ENCODE measurements around the gene TMC1.
"Not testable (repeated sequence)": the region's sequence is repeated elsewhere in the genome, so short reads cannot be mapped to it uniquely, and the experiment has no call there.

Gene TMC1

GRCh38 chr9:72844440-72844768, 323.0 kb downstream of the TMC1 start:
- no peak overlapping the region for H3K4me3 ChIP-seq (ENCODE audit: low read length)
- TF ChIP-seq, protein P1, sequence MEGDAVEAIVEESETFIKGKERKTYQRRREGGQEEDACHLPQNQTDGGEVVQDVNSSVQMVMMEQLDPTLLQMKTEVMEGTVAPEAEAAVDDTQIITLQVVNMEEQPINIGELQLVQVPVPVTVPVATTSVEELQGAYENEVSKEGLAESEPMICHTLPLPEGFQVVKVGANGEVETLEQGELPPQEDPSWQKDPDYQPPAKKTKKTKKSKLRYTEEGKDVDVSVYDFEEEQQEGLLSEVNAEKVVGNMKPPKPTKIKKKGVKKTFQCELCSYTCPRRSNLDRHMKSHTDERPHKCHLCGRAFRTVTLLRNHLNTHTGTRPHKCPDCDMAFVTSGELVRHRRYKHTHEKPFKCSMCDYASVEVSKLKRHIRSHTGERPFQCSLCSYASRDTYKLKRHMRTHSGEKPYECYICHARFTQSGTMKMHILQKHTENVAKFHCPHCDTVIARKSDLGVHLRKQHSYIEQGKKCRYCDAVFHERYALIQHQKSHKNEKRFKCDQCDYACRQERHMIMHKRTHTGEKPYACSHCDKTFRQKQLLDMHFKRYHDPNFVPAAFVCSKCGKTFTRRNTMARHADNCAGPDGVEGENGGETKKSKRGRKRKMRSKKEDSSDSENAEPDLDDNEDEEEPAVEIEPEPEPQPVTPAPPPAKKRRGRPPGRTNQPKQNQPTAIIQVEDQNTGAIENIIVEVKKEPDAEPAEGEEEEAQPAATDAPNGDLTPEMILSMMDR (conservative IDR thresholded peaks at IDR 0.05; ENCODE audit: low read length), result no peak
- DNase-seq (ENCODE audit: low read depth), result no peak

- not testable (repeated sequence) for DNase-seq (ENCODE audit: low read depth)
Measured at GRCh38 chr9:72845052-72845451, 323.6 kb downstream of the TMC1 start.

GRCh38 chr9:72850209-72850608, 328.8 kb downstream of the TMC1 start:
- not testable (repeated sequence) for DNase-seq (ENCODE audit: low read depth); H3K4me3 ChIP-seq (ENCODE audit: low read length)

More at GRCh38 chr9:72845052-72845451, 323.6 kb downstream of the TMC1 start:
- not testable (repeated sequence) for H3K4me3 ChIP-seq (ENCODE audit: low read length)

- no peak for DNase-seq (ENCODE audit: low read depth)
- no peak overlapping the region for H3K4me3 ChIP-seq (ENCODE audit: low read length)
- TF ChIP-seq, protein P1 (conservative IDR thresholded peaks at IDR 0.05; ENCODE audit: low read length), result no peak
Measured at GRCh38 chr9:72855321-72855720, 333.9 kb downstream of the TMC1 start.

GRCh38 chr9:72855890-72856523, 334.6 kb downstream of the TMC1 start:
- TF ChIP-seq, protein P1 (conservative IDR thresholded peaks at IDR 0.05; ENCODE audit: low read length), result no peak
- no peak for DNase-seq (ENCODE audit: low read depth)
- no peak overlapping the region for H3K4me3 ChIP-seq (ENCODE audit: low read length)

DNA sequence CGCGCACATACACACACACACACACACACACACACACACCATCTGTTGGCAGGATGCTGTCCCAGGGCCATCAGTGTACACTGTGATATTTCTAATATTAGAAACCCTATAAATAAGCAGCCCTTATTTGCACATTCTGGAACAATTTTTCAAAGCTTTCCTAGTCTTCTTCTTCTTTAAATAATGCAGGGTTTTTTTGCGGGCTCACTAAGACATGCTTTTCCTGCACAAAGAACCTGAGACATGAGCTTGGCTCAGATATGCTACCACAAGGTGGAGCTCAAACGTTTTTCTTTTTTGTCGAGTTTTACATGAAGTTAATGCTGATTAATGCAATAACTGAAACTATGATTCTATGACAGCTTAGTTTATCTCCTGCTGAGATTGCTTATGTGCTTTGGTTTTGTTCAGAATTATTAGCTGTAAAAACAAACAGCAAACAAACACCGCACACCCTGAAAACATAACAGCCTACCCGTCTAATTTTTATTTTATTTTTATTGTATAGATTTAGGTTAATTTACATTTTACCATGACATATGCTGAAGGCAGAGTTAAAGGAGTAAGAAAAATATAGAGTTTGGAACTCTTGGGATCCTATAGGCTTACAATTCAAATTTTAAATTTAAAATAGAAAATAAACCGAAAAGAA, 335.7 kb downstream of the TMC1 start:
- peak; percentile 70 for DNase-seq (ENCODE audit: low read depth)
- TF ChIP-seq, protein P1 (conservative IDR thresholded peaks at IDR 0.05; ENCODE audit: low read length), result peak; percentile 81
- H3K4me3 ChIP-seq (ENCODE audit: low read length), result no peak overlapping the region

DNA sequence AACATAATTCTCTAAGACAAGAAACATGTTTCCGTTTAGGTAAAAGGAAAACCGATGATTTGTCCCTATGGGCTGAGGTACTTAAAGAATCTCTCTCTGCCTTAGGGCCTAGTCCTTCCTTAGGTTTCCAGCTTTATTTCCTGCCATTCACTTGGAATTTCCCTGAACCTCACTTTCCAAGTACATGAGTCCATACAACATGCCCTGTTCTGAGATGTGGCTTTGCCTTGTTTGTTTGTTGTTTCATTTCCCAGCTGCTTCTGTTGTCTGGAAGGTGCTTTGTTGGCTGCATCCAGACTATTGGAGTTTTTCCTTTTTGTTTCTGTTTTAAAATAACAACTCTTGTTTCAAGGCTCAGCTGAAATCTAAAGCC, 336.2 kb downstream of the TMC1 start:
- no peak for DNase-seq (ENCODE audit: low read depth)
- TF ChIP-seq, protein P1 (conservative IDR thresholded peaks at IDR 0.05; ENCODE audit: low read length), result no peak

GRCh38 chr9:72858089-72858912, 336.9 kb downstream of the TMC1 start:
- TF ChIP-seq, protein P1 (conservative IDR thresholded peaks at IDR 0.05; ENCODE audit: low read length), result no peak
- DNase-seq (ENCODE audit: low read depth), result peak; percentile 28
- H3K4me3 ChIP-seq (ENCODE audit: low read length), result no peak overlapping the region

More for the DNA sequence above, 336.2 kb downstream of the TMC1 start:
- H3K4me3 ChIP-seq (ENCODE audit: low read length), result no peak overlapping the region

GRCh38 chr9:72862788-72863187, 341.4 kb downstream of the TMC1 start:
- not testable (repeated sequence) for DNase-seq (ENCODE audit: low read depth); H3K4me3 ChIP-seq (ENCODE audit: low read length)
